HEK293 (cell line): ENCODE results near the gene C1QTNF12.
A peak's percentile ranks its signal among the peaks of the same experiment; 100 is the strongest.

ENCODE experiments used
- CTCF ChIA-PET: fragments of 350-600 bp; formaldehyde crosslinking; extraction: SDS; loops from one replicate; lab custom pipeline; 2021; ENCODE audit warnings: antibody characterized with exemption; lab: Yijun Ruan, JAX
- POLR2A ChIA-PET: fragments of 300-600 bp; formaldehyde crosslinking; extraction: SDS; loops from one replicate; lab custom pipeline; 2020; ENCODE audit warnings: antibody characterized with exemption, inconsistent platforms; lab: Yijun Ruan, JAX
- H3K27ac ChIP-seq: fragments of 200-500 bp; sonication (Bioruptor generic); 2 replicates; pipeline ENCODE4 v1.5.1; 2014; ENCODE audit warnings: low read depth, low read length, control low read depth, inconsistent platforms; ENCODE audit errors: extremely low read depth
- H3K36me3 ChIP-seq, 2 experiments: fragments of 200-500 bp in 1 of 2; sonication (Bioruptor generic) in 1 of 2; 1 replicate in 1 of 2; 2 replicates in 1 of 2; pipeline ENCODE4 v1.5.1; 2014 to 2017; ENCODE audit warnings: inconsistent platforms in 2 of 2, low read length in 2 of 2; ENCODE audit not compliant: control insufficient read depth in 2 of 2, insufficient read depth in 1 of 2
- H3K4me1 ChIP-seq: fragments of 200-500 bp; sonication (Bioruptor generic); 2 replicates; pipeline ENCODE4 v1.5.1; 2014; ENCODE audit warnings: mild to moderate bottlenecking, low read length, inconsistent platforms; ENCODE audit not compliant: control insufficient read depth, insufficient read depth
- H3K4me3 ChIP-seq: 2 replicates; pipeline ENCODE4 v1.5.1; 2011; ENCODE audit warnings: low read depth, mild to moderate bottlenecking, control low read depth, low read length, moderate library complexity
- H3K9me3 ChIP-seq: fragments of 200-500 bp; sonication (Bioruptor generic); 2 replicates; pipeline ENCODE4 v1.5.1; 2014; ENCODE audit warnings: low read depth, low read length, inconsistent platforms; ENCODE audit not compliant: control insufficient read depth, insufficient read depth
- KLF10 ChIP-seq: fragments of 450-650 bp; IDR thresholded peaks from 2 replicates; pipeline ENCODE4 v1.5.1; 2018; ENCODE audit warnings: missing biosample characterization, mild to moderate bottlenecking, missing genetic modification characterization
- KLF7 ChIP-seq: fragments of 450-650 bp; formaldehyde crosslinking; IDR thresholded peaks from 2 replicates; pipeline ENCODE4 v1.5.1; 2016; ENCODE audit warnings: missing biosample characterization, missing genetic modification characterization, borderline replicate concordance
- SP2 ChIP-seq: fragments of 450-650 bp; formaldehyde crosslinking; IDR thresholded peaks from 2 replicates; pipeline ENCODE4 v1.5.1; 2016; ENCODE audit warnings: missing biosample characterization, missing genetic modification characterization
- ZBTB1 ChIP-seq: fragments of 450-650 bp; formaldehyde crosslinking; IDR thresholded peaks from 2 replicates; pipeline ENCODE4 v1.5.1; 2016; ENCODE audit warnings: missing biosample characterization, missing genetic modification characterization
- ZBTB8A ChIP-seq: fragments of 450-650 bp; formaldehyde crosslinking; IDR thresholded peaks from 2 replicates; pipeline ENCODE4 v1.5.1; 2016; ENCODE audit warnings: missing biosample characterization, missing genetic modification characterization
- ZEB2 ChIP-seq: fragments of 450-650 bp; formaldehyde crosslinking; IDR thresholded peaks from 2 replicates; pipeline ENCODE4 v1.5.1; 2016; ENCODE audit warnings: missing biosample characterization, missing genetic modification characterization
- ZFHX2 ChIP-seq: fragments of 450-650 bp; formaldehyde crosslinking; conservative IDR thresholded peaks from 2 replicates; pipeline ENCODE4 v1.5.1; 2016; ENCODE audit warnings: missing biosample characterization, missing genetic modification characterization
- ZIC2 ChIP-seq: fragments of 450-650 bp; formaldehyde crosslinking; IDR thresholded peaks from 2 replicates; pipeline ENCODE4 v1.5.1; 2016; ENCODE audit warnings: missing biosample characterization, missing genetic modification characterization
- ZNF146 ChIP-seq: fragments of 450-650 bp; formaldehyde crosslinking; IDR thresholded peaks from 2 replicates; pipeline ENCODE4 v1.5.1; 2016; ENCODE audit warnings: missing biosample characterization, missing genetic modification characterization
- ZNF174 ChIP-seq: fragments of 450-650 bp; formaldehyde crosslinking; IDR thresholded peaks from 2 replicates; pipeline ENCODE4 v1.5.0; 2017; ENCODE audit warnings: missing biosample characterization, mild to moderate bottlenecking, missing genetic modification characterization
- ZNF274 ChIP-seq, 2 experiments: fragments of 200-500 bp in 1 of 2; fragments of 450-650 bp in 1 of 2; sonication (Bioruptor generic) in 1 of 2; formaldehyde crosslinking in 1 of 2; IDR thresholded peaks; 2 replicates each; pipeline versions ENCODE4 v1.5.1 to v1.6.1; 2014 to 2016; ENCODE audit warnings: borderline replicate concordance in 1 of 2, inconsistent platforms in 1 of 2, low read length in 1 of 2, missing biosample characterization in 1 of 2, missing genetic modification characterization in 1 of 2
- ZNF350 ChIP-seq: fragments of 450-650 bp; formaldehyde crosslinking; IDR thresholded peaks from 2 replicates; pipeline ENCODE4 v1.5.0; 2017; ENCODE audit warnings: missing biosample characterization, mild to moderate bottlenecking, missing genetic modification characterization
- ZNF366 ChIP-seq: fragments of 450-650 bp; formaldehyde crosslinking; conservative IDR thresholded peaks from 2 replicates; pipeline ENCODE4 v1.5.1; 2016; ENCODE audit warnings: missing biosample characterization, missing genetic modification characterization
- ZNF404 ChIP-seq: fragments of 450-650 bp; formaldehyde crosslinking; IDR thresholded peaks from 2 replicates; pipeline ENCODE4 v1.5.1; 2017; ENCODE audit warnings: missing biosample characterization, missing genetic modification characterization
- ZNF48 ChIP-seq: fragments of 450-650 bp; formaldehyde crosslinking; IDR thresholded peaks from 2 replicates; pipeline ENCODE4 v1.5.1; 2016; ENCODE audit warnings: missing biosample characterization, missing genetic modification characterization
- ZNF596 ChIP-seq: fragments of 450-650 bp; IDR thresholded peaks from 2 replicates; pipeline ENCODE4 v1.5.0; 2018; ENCODE audit warnings: missing biosample characterization, mild to moderate bottlenecking, missing genetic modification characterization, moderate library complexity
- ZNF600 ChIP-seq: fragments of 450-650 bp; formaldehyde crosslinking; IDR thresholded peaks from 2 replicates; pipeline ENCODE4 v1.5.1; 2016; ENCODE audit warnings: missing biosample characterization, missing genetic modification characterization
- ZNF747 ChIP-seq: fragments of 450-650 bp; formaldehyde crosslinking; IDR thresholded peaks from 2 replicates; pipeline ENCODE4 v1.5.1; 2016; ENCODE audit warnings: missing biosample characterization, missing genetic modification characterization
- TF ChIP-seq, protein P1 (sequence below): fragments of 450-650 bp; formaldehyde crosslinking; IDR thresholded peaks from 2 replicates; pipeline ENCODE4 v1.5.1; 2017; ENCODE audit warnings: missing biosample characterization, mild to moderate bottlenecking, missing genetic modification characterization, moderate library complexity
- TF ChIP-seq, protein P2 (sequence below): fragments of 450-650 bp; formaldehyde crosslinking; IDR thresholded peaks from 2 replicates; pipeline ENCODE4 v1.5.1; 2016; ENCODE audit warnings: missing biosample characterization, missing genetic modification characterization
- TF ChIP-seq, protein P3 (sequence below): fragments of 450-650 bp; formaldehyde crosslinking; IDR thresholded peaks from 2 replicates; pipeline ENCODE4 v1.5.1; 2016; ENCODE audit warnings: missing biosample characterization, missing genetic modification characterization
- TF ChIP-seq, protein P4 (sequence below): fragments of 450-650 bp; formaldehyde crosslinking; IDR thresholded peaks from 2 replicates; pipeline ENCODE4 v1.5.1; 2016; ENCODE audit warnings: missing biosample characterization, missing genetic modification characterization
- TF ChIP-seq, protein P5 (sequence below): fragments of 450-650 bp; formaldehyde crosslinking; IDR thresholded peaks from 2 replicates; pipeline ENCODE4 v1.5.1; 2016; ENCODE audit warnings: missing biosample characterization, missing genetic modification characterization

The C1QTNF12 gene

DNA sequence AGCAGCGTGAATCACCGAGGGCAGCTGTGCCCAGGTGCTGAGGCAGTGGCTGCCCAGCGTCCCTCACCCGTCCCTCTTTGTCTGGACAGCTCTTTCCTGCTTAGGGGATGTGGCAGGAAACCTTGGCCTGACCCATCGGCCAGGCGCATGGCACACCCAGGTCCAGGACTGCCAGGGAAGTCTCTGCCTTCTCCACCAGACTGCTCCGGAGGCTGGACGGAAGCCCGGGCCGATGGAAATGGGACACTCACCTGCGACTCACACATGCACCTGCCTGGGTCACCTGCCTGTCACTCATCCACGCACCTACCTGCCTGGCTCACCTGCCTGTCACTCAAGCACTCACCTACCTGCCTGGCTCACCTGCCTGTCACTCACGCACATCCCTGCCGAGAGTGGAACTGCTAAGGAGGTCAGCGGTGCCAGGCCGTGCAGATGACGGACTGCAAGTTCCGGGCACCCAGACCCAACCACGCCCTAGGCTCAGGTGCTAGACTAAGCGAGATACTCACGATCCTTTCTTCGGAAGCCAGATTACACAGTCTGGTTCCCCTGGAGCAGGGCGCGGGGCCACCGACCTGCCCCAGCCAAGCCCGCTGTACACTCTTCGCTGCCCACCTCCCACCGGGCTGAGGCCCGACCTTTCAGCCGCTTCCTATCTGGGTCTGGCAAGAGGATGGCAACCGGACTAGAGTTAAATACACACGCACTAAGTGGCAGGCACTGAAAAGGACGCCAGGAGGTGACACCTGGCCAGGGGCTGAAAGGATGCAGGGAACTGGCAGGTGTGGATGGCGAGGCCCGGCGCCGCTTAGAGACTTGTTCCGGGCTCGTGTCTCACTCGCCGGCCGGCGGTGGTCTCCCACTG lies 26.1 kb upstream of the C1QTNF12 start (continued):
- TF ChIP-seq, protein P1, sequence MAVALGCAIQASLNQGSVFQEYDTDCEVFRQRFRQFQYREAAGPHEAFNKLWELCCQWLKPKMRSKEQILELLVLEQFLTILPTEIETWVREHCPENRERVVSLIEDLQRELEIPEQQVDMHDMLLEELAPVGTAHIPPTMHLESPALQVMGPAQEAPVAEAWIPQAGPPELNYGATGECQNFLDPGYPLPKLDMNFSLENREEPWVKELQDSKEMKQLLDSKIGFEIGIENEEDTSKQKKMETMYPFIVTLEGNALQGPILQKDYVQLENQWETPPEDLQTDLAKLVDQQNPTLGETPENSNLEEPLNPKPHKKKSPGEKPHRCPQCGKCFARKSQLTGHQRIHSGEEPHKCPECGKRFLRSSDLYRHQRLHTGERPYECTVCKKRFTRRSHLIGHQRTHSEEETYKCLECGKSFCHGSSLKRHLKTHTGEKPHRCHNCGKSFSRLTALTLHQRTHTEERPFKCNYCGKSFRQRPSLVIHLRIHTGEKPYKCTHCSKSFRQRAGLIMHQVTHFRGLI = no peak
- TF ChIP-seq ZNF146 (tag by site-specific recombination) = no peak
- no peak for TF ChIP-seq ZNF174 (tag by site-specific recombination)
- TF ChIP-seq ZNF404 (tag by site-specific recombination) = no peak
- TF ChIP-seq ZFHX2 (tag by site-specific recombination) = no peak
- TF ChIP-seq SP2 (tag by site-specific recombination) = peak; percentile 8; the same call in 1 of the 2 replicates
- TF ChIP-seq ZNF596 = no peak
- no peak for TF ChIP-seq KLF7
- no peak for TF ChIP-seq ZNF274 (IDR thresholded peaks at IDR 0.05; ENCODE audit: low read length)
- TF ChIP-seq ZNF274 (tag by site-specific recombination; IDR thresholded peaks at IDR 0.05; ENCODE audit: borderline replicate concordance) = no peak
- TF ChIP-seq, protein P2, sequence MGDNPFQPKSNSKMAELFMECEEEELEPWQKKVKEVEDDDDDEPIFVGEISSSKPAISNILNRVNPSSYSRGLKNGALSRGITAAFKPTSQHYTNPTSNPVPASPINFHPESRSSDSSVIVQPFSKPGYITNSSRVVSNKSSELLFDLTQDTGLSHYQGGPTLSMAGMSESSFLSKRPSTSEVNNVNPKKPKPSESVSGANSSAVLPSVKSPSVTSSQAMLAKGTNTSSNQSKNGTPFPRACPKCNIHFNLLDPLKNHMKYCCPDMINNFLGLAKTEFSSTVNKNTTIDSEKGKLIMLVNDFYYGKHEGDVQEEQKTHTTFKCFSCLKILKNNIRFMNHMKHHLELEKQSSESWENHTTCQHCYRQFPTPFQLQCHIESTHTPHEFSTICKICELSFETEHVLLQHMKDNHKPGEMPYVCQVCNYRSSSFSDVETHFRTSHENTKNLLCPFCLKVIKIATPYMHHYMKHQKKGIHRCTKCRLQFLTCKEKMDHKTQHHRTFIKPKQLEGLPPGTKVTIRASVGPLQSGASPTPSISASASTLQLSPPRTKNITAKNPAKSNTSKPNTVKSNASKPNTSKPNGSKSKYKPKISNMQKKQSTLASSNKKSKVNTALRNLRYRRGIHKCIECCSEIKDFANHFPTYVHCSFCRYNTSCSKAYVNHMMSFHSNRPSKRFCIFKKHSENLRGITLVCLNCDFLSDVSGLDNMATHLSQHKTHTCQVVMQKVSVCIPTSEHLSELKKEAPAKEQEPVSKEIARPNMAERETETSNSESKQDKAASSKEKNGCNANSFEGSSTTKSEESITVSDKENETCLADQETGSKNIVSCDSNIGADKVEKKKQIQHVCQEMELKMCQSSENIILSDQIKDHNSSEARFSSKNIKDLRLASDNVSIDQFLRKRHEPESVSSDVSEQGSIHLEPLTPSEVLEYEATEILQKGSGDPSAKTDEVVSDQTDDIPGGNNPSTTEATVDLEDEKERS (tag by site-specific recombination) = no peak
- no peak for TF ChIP-seq ZNF350 (tag by site-specific recombination)
- peak; percentile 80 for TF ChIP-seq ZEB2 (tag by site-specific recombination)

DNA sequence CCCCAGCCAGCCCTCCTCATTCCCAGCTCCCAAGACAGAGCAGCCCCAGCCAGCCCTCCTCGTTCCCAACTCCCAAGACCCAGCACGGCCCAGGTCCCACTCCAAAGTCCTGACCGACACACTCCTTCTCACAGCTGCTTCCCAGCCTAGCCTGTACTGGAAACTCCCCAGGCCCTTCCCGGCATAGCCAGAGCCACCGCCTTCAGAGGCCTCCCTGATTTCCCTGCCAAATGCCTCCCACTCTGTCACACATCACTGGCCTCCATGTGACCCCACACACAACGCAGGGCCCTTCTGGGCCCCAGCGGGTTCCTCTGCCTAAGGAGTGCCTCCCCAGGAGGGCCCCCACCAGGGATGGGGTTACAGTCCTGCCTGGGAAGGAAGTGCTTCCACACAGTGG lies 24.3 kb upstream of the C1QTNF12 start:
- H3K27ac ChIP-seq = no peak overlapping the region; the same call in 1 of the 2 replicates
- CTCF ChIA-PET = interaction anchor here (0.5 to 1.7 kb wide), 6 partner anchors 20 to 943 kb away, joined by 3 to 4 read pairs (median 3); no protein-coding TSS in a partner anchor
- TF ChIP-seq ZNF48 (tag by site-specific recombination) (no peak), ZNF350 (tag by site-specific recombination) (no peak), KLF10 (no peak), ZNF146 (tag by site-specific recombination) (no peak), ZNF747 (tag by site-specific recombination) (no peak), ZBTB8A (tag by site-specific recombination) (no peak), ZIC2 (peak; percentile 54; the same call in 1 of the 2 replicates), ZNF600 (tag by site-specific recombination) (no peak), ZBTB1 (tag by site-specific recombination) (no peak), ZNF366 (tag by site-specific recombination) (no peak)
- TF ChIP-seq, protein P3, sequence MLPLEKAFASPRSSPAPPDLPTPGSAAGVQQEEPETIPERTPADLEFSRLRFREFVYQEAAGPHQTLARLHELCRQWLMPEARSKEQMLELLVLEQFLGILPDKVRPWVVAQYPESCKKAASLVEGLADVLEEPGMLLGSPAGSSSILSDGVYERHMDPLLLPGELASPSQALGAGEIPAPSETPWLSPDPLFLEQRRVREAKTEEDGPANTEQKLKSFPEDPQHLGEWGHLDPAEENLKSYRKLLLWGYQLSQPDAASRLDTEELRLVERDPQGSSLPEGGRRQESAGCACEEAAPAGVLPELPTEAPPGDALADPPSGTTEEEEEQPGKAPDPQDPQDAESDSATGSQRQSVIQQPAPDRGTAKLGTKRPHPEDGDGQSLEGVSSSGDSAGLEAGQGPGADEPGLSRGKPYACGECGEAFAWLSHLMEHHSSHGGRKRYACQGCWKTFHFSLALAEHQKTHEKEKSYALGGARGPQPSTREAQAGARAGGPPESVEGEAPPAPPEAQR (tag by site-specific recombination) = no peak
- TF ChIP-seq, protein P4, sequence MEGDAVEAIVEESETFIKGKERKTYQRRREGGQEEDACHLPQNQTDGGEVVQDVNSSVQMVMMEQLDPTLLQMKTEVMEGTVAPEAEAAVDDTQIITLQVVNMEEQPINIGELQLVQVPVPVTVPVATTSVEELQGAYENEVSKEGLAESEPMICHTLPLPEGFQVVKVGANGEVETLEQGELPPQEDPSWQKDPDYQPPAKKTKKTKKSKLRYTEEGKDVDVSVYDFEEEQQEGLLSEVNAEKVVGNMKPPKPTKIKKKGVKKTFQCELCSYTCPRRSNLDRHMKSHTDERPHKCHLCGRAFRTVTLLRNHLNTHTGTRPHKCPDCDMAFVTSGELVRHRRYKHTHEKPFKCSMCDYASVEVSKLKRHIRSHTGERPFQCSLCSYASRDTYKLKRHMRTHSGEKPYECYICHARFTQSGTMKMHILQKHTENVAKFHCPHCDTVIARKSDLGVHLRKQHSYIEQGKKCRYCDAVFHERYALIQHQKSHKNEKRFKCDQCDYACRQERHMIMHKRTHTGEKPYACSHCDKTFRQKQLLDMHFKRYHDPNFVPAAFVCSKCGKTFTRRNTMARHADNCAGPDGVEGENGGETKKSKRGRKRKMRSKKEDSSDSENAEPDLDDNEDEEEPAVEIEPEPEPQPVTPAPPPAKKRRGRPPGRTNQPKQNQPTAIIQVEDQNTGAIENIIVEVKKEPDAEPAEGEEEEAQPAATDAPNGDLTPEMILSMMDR (tag by site-specific recombination) = no peak
- TF ChIP-seq, protein P5, sequence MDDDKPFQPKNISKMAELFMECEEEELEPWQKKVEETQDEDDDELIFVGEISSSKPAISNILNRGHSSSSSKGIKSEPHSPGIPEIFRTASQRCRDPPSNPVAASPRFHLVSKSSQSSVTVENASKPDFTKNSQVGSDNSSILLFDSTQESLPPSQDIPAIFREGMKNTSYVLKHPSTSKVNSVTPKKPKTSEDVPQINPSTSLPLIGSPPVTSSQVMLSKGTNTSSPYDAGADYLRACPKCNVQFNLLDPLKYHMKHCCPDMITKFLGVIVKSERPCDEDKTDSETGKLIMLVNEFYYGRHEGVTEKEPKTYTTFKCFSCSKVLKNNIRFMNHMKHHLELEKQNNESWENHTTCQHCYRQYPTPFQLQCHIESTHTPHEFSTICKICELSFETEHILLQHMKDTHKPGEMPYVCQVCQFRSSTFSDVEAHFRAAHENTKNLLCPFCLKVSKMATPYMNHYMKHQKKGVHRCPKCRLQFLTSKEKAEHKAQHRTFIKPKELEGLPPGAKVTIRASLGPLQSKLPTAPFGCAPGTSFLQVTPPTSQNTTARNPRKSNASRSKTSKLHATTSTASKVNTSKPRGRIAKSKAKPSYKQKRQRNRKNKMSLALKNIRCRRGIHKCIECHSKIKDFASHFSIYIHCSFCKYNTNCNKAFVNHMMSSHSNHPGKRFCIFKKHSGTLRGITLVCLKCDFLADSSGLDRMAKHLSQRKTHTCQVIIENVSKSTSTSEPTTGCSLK (tag by site-specific recombination) = no peak

More for the DNA sequence above, 24.3 kb upstream of the C1QTNF12 start:
- H3K4me3 ChIP-seq = no peak overlapping the region
- no peaks in the 10 kb centered on the region for H3K9me3 ChIP-seq
- POLR2A ChIA-PET = no interaction called here
- 0 out of 2 replicates have a peak, but pooled peaks cover 4% of the 10 kb centered on the region for H3K4me1 ChIP-seq
- peaks cover 7 to 63% of the 10 kb centered on the region in 2 experiments; a peak in 2 of 3 replicates for H3K36me3 ChIP-seq
